SU-DHL-6 (cell line): ENCODE results near the gene LRRC28.

ENCODE experiments used
- EZH2phosphoT487 ChIP-seq: fragments of 200-600 bp; sonication (generic), shearing (Covaris generic); conservative IDR thresholded peaks from 2 replicates; pipeline ENCODE4 v1.6.1; 2018; ENCODE audit warnings: mild to moderate bottlenecking, antibody characterized with exemption, low read length, moderate library complexity, mixed read lengths
- TF ChIP-seq, protein P1 (sequence below): fragments of 200-600 bp; sonication (generic); IDR thresholded peaks from one replicate; pipeline ENCODE4 v1.5.1; 2017; ENCODE audit warnings: antibody characterized with exemption, mild to moderate bottlenecking, low read length, moderate library complexity; ENCODE audit not compliant: insufficient read depth, poor library complexity, severe bottlenecking

DNA sequence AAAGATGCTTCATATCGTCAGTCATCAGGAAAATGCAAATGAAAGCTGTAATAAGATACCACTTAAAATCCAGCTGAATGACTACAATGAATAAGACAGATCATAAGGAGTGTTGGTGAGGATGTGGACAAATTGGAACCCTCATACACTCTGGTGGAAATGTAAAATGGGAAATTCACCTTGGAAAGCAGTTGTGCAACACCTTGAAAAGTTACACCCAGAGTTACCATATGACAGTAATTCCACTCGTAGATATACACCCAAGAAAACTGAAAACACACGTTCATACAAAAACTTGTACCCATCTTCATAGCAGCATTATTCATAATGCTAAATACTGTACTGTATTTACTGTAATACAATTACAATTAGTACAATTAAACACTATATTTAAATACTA, 4.2 kb upstream of the LRRC28 start:
- TF ChIP-seq, protein P1, sequence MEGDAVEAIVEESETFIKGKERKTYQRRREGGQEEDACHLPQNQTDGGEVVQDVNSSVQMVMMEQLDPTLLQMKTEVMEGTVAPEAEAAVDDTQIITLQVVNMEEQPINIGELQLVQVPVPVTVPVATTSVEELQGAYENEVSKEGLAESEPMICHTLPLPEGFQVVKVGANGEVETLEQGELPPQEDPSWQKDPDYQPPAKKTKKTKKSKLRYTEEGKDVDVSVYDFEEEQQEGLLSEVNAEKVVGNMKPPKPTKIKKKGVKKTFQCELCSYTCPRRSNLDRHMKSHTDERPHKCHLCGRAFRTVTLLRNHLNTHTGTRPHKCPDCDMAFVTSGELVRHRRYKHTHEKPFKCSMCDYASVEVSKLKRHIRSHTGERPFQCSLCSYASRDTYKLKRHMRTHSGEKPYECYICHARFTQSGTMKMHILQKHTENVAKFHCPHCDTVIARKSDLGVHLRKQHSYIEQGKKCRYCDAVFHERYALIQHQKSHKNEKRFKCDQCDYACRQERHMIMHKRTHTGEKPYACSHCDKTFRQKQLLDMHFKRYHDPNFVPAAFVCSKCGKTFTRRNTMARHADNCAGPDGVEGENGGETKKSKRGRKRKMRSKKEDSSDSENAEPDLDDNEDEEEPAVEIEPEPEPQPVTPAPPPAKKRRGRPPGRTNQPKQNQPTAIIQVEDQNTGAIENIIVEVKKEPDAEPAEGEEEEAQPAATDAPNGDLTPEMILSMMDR, result no peak
- no peak for TF ChIP-seq EZH2phosphoT487
